Hematopoietic multipotent progenitor cell treated with erythropoietin and hydrocortisone succinate and interleukin-3 and kit ligand, for 6 days (in vitro differentiated cells): ENCODE results near the gene TSC22D4.

Experiments used
- DNase-seq: peaks from one replicate; pipeline ENCODE4 v3.0.0-alpha.2; 2015

TSC22D4 gene

DNA sequence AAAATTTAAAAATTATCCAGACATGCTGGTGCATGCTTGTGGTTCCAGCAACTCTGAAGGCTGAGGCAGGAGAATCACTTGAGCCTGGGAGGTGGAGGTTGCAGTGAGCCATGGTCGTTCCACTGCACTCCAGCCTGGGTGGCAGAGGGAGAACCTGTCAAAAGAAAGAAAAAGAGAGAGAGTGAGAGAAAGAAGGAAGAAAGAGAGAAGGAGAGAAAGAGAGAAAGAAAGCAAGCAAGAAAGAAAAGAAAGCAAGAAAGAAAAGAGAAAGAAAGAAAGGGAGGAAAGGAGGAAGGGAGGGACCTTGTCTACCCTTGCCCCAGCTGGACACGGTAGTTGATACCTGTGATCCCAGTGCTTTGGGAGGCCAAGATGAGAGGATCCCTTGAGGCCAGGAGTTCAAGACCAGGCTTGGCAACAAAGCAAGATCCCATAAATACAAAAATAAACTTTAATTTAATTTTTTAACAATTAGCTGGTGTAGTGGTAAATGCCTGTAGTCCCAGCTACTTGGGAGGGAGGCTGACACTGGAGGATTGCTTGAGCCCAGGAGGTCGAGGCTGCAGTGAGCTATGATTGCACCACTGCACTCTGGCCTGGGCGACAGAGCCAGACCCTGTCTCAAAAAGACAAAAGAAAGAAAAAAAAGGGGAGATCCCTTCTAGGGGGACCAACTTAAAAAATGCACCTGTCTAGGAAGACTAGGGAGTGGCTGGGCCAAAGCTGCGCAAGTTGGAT, 13.9 kb upstream of the TSC22D4 start:
- no peak for DNase-seq

DNA sequence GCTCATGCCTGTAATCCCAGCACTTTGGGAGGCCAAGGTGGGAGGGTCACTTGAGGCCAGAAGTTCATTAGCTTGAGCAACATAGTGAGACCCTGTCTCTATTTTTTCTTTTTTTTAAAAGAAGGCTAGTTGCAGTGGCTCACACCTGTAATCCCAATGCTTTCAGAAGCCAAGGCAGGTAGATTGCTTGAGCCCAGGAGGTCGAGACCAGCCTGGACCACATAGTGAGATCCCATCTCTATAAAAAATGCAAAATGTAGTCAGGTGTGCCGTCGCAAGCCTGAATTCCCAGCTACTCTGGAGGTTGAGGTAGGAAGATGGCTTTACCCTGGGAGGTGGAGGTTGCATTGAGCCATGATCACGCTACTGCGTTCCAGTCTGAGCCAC, 12.2 kb upstream of the TSC22D4 start:
- no peak for DNase-seq

DNA sequence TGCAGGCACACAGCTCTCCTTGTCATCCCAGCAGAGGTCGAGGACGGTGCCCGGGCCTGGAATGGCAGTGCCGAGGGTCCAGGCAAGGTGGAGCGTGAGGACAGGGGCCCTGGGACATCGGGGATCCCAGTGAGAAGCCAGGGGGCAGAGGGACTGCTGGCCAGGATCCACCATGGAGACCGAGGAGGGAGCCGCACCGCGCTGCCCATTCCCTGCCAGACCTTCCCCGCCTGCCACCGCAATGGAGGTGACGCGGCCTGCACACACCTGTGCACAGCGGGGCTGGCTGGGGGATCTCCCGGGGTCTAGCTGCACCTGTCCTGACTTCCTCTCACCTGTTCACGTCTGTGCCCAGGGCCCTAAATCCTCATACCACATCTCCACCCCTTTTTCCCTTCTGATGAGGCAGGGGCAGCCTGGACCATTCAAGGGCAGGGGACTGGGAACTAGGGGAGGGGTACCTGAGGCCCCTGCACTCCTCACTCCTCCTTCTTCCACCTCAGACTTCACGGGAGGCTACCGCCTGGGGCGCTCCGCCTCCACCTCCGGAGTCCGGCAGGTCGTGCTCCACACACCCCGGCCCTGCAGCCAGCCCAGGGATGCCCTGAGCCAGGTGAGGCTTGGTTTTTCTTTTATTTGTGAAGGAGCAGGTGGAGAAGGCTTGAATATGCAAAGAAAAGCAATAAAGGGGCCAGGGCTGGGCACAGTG, 11.6 kb upstream of the TSC22D4 start:
- no peak for DNase-seq

DNA sequence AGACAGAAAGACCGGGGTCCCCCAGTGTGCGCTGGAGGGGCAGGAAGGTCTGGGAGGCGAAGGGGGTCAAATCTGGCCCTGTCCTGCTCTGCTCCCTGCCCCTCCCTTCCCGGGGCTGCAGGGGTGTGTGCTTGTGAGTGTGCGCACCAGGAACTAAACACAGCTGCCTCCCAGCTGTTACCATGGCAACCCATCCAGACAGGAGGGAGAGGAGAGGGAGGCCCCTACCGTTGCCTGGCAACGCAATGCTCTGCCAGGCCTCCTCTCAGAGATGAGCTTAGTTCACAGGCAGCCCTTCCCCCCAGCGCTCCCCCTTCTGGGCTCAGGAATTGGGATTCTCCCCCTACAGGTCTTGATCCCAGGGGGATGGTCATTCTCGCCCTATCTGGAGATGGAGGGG, 10.8 kb upstream of the TSC22D4 start:
- peak; percentile 91 for DNase-seq

DNA sequence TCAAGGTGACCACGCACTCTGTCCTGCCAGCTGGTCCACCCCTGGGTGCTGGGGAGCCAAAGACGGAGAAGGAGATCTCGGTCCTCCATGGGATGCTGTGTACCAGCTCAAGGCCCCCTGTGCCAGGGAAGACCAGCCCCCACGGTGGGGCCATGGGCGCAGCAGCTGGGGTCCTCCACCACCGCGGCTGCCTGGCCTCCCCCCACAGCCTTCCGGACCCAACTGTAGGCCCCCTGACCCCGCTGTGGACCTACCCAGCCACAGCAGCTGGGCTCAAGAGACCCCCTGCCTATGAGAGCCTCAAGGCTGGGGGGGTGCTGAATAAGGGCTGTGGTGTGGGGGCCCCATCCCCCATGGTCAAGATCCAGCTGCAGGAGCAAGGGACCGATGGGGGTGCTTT, 10.1 kb upstream of the TSC22D4 start:
- DNase-seq, result no peak

DNA sequence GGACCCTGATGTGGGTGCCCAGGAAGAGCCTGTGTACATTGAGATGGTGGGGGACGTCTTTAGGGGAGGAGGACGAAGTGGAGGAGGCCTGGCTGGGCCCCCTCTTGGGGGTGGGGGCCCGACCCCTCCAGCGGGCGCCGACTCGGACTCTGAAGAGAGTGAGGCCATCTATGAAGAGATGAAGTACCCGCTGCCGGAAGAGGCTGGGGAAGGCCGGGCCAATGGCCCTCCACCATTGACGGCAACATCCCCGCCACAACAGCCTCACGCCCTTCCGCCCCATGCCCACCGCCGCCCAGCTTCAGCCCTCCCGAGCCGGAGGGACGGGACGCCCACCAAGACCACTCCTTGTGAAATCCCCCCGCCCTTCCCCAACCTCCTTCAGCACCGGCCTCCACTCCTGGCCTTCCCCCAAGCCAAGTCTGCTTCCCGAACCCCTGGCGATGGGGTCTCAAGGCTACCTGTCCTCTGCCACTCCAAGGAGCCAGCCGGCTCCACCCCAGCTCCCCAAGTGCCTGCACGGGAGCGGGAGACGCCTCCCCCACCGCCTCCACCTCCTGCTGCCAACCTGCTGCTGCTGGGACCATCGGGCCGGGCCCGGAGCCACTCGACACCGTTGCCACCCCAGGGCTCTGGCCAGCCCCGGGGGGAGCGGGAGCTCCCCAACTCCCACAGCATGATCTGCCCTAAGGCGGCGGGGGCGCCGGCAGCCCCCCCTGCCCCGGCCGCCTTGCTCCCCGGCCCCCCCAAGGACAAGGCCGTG, 9.5 kb upstream of the TSC22D4 start:
- DNase-seq, result no peak

DNA sequence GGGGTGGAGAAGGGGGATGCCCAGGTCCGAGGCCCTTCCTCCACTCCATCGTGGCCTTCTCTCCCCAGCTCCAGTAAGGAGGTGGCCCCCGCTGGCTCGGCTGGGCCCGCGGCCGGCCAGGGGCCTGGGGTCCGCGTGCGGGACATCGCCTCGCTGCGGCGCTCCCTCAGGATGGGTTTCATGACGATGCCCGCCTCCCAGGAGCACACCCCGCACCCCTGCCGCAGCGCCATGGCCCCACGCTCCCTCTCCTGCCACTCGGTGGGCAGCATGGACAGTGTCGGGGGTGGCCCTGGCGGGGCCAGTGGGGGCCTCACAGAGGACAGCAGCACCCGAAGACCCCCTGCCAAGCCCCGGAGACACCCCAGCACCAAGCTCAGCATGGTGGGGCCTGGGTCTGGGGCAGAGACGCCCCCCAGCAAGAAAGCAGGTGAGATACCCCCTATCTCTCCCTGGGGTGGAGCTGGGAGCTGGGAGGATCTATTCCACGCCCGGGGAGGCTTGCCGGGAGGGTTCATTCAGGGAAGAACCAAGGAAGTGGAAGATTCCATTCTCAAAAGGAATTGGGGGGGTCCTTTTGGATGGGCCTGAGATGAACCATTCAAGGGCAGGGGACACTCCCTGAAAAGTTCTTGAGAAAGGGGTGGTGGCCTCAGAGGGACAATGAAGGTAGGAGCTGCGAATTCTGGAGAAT, 7.9 kb upstream of the TSC22D4 start:
- no peak for DNase-seq

DNA sequence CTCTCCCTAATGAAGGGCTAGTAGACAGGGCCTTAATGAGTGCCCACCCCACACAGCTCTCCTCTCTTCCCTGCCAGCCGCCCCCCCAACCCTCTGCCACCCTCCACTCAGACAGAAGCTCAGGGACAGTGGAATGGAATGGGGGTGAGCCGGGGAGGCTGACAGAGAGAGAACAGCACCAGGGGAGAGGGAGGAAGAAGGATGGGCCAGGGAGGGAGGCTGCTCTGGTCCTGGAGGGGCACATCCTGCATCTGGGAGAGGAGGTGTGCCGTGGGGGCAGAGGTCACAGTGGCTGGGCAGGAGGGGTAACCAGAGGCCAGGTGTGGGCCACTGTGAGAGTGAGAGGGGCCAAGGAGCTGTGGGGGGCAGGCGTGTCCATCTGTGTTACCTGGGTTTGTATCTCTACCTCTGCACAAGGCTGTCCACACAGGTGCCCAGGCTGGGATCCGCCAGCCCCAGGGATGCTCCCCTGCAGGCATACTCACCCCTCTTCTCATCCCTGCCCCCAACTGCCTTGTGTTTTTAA, 7.2 kb upstream of the TSC22D4 start:
- DNase-seq, result no peak

DNA sequence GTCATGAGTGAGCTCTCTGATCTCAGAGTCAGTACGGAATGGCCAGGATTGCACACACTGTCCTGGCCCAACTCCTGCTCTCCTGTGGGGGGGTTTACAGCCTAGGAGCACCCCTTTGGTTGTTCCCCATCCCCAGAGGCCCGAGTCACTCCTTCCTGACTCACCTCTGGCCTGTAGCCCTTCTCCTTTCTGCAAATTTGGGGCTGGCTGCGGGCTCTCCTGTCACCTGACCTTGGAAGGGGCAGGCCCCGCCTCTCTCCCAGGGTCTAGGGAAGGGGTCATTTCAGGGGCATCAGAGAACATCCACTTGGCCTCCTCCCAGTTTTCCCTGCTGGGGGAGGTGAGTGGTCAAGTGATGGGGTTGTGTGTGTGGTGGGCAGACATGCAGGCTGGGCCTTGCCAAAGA, 6.5 kb upstream of the TSC22D4 start:
- DNase-seq, result no peak

DNA sequence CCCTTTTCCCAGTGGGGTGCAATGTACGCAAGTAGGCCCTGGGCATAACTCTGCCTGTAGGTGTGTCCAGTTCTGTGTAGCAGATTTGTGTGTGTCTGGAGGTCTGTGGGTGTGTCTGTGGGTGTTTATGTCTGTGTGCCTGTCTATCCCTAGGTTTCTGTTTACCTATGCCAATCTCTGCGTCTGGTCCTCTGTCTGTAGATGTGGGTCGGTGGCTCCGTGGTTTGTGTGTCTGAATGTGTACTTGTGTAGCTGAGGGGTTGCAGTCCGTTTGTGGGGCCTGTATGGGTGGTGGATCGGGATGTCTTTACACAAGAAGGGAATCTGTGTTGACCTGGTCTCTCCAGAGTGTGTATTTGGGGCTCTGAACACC, 5.6 kb upstream of the TSC22D4 start:
- no peak for DNase-seq

DNA sequence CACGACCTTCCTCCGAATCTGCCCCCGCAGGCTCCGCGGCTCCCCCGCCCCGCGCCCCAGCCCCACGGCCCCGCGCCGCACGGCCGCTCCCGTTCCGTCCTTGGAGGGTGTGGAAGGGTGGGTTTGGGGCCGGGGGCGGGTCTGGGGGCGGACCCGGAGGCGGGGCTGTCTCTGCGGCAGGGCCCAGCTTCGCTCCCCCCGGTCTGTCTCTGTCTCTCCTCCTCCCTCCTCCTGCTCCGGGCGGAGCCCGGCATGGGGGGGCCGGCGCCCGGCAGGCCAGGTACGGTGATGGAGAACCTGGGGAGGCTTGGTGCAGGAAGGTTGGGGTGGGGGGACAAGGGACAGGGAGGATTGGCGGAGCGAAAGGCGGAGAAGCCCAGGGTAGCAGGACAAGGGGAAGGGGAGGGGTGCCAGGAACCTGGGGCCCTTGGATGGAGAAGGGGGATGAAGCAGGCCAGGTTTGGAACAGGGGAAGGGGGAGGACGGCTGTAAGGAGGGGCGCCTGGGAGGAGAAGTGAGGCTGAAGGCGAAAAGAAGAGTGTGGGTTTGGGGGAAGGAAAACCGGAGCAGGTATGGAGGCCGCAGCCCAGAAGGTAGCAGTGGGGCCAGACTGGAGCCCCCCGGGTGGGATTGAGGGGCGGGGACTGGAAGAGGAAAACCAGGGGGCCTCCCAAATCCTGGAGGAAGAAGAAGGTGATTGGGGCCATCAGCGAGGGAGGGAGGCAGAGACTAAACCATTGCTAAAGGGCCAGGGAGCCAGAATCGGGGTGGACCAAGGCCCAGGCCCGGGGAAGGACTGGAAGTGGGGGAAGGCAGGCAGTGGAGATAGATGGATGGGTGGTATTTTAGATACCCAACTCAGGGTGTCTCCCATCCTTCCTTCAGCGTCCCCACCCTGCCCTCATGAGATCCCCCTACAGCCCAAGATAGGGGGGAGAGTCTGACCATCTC, 5.0 kb upstream of the TSC22D4 start, which contains the start of gene NYAP1:
TSS of gene NYAP1 (plus strand) at position 206 of the 951 bp plus-strand sequence. CDS start 1,385 bp downstream, outside the sequence.
- peak; percentile 79 for DNase-seq

DNA sequence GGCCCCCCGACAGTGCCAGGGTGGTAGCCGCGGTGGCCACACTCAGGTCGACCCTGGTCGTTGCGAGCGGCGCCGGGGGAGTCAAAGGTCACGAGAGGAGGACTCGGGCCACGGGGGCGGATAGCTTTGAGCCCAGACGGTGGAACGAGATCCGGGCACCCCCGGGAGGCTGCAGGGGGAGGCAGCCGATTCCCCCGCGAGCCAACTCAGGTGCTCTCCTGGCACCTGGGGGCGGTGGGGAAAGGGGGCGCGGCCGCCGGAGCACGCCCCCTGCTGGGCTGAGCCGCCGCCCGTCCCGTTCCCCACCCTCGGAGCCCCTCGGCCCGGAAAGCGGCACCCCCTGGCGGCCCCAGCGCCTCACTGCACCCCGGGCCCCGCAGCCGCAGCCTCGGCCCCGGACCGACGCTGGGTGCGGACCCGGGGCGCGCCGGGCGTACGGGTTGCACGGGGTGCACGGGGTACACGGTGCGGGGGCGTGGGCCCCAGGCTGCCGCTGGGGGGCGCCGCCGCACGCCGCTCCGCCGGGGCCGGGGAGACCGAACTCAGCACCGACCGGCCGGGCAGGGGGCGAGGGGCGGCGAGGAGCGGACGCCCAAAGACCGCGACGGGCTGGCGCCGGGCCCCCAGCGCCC, 4.2 kb upstream of the TSC22D4 start:
- peak; percentile 81 for DNase-seq

DNA sequence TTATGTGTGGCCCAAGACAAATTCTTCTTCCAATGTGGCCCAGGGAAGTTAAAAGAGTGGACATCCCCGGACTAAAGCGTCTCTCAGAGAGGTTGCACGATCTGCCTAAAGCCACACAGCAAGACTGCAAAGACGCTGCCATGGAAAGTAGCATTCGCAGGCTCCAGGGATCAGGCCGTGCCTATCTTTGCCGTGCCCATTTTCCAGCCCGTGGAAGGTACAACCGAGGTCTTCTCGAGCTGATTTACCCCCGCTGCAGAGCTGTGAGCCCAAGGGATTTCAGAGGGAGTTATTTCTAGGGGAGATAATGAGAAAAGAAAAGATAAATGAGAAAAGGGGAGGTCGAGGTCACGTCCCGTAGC, 3.7 kb upstream of the TSC22D4 start:
- DNase-seq, result no peak

DNA sequence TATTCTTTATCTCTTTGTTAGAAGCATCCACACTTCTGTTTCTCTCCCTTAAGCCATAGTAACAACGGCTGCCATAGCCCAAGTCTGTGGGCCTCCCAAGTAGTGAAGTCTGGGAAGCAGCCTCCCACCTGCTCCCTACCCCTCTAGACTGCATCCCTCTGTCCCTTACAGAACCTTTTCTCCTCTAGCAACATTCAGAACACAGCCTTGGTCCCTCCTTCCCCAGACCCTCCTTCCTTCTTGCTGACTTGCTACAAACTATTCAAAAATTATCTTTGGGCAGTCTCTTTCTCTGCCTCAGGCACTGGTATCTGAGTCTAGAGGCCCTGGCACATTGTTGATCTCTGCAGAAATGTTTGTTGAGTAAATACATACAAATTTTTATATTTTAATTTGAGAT, 2.5 kb upstream of the TSC22D4 start:
- no peak for DNase-seq

DNA sequence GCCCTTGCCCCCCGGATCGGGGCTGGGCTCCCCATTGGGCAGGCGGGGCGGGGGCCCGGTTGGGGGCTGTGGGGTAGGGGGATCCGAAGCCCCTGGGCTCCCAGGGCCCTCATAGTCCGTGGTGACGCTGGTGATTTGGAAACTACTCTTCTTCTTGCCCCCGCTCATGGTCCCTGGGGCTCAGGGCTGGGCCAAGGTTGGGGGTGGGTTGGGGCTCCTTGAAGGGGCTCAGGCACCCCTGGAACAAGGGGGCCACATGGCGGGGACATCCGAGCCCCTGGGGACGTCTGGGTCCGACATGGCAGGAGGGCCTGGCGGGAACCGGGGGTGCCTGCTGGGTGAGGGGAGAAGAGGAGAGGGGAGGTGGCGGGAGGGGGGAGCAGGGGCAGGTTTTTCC, 1.1 kb downstream of the TSC22D4 start:
- no peak for DNase-seq

DNA sequence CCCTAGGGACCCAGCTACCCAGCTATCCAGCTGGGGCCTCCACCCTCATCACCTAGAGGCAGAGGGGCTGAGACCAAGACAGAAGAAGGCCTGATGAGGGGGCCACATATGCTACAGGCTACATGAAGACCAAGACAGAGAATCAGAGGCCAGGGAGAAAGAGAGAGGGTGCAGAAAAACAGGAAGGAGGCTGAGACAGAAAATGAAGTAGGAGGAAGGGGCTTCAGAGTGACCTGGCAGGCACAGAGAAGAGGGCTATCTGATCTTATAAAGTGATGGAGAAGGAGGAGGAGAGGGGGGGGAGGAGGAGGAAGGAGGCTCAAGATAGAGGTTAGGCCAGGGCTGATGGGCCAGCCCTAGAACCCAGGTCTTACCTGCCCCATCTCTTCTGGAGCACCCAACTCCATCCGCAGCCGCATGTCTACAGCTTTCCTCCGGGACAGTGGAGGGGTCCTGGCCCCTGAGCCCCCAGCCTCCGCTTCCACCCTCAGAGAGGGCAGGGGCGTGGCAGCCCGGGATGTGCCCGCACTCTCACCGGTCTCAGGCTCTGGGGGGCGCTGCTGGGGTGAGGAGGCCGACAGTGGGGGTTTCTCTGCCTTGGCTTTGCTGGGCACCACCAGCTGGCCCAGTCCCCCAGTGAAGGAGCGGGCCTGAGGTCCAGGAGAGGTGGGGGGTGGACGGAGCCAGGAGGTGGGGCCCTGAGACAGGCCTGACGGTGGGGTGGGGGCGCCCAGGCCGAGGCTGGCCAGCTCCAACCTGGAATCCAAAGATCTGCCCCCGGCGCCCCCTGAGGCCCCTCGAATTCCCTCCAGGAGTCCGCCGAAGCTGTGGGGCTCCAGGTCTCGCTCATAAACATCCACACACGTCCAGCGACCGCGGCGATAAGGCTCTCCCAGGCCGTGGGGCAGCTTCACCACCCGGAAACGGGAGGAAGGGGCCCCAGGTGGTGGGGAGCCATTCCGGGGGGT, 1.8 kb downstream of the TSC22D4 start:
- DNase-seq, result peak; percentile 81

DNA sequence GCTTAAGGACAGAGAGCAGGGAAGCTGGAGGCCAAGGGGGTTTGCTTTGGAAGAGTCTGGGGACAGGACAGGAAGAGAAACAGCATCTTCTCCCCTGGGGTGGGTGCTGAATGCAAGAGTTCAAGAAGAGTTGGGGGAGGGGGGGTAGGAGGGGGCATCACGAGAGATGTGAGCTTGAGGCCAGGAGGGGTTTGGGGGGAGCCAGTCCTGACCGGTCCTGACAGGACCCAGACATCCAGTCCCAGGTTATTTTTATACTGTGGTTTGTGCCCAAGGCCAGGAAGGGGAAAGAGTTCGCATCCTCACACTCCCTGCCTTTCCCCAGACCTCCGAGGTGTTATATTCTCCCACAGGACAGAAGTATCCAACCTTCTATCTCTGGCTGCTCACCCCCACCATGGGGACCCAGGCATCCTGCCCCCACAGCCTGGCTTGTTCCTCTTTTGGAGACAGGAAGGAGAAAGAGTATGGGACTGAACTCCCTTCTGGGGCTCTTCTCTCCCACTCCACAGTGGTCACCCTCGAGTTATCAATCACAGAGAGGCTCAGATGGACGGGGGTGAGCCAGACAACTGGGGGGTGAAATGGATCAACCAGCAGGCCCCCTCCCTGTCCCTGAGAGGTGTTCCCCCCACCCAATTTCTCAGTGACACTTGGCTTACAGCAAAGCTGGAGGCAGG, 2.8 kb downstream of the TSC22D4 start:
- DNase-seq, result no peak

DNA sequence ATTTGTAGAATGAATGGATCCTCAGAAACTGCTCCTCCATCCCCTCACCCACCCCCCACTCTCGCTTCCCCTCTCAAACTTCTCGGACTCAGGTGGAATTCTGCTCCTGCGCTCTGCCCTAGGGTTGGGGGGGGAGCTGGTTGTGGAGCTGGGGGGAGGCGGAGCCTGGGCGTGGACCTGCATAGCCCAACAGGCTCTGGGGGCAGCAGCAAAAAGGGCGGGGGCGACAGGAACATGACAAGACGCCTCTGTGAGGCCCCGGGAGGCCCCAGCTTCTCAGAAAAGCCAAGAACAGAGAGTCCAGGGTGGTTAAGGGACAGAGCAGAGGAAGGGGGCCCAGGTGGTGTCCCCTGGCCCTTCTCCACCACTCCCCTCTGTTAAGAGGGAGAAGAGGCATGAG, 3.5 kb downstream of the TSC22D4 start:
- DNase-seq, result peak; percentile 86

DNA sequence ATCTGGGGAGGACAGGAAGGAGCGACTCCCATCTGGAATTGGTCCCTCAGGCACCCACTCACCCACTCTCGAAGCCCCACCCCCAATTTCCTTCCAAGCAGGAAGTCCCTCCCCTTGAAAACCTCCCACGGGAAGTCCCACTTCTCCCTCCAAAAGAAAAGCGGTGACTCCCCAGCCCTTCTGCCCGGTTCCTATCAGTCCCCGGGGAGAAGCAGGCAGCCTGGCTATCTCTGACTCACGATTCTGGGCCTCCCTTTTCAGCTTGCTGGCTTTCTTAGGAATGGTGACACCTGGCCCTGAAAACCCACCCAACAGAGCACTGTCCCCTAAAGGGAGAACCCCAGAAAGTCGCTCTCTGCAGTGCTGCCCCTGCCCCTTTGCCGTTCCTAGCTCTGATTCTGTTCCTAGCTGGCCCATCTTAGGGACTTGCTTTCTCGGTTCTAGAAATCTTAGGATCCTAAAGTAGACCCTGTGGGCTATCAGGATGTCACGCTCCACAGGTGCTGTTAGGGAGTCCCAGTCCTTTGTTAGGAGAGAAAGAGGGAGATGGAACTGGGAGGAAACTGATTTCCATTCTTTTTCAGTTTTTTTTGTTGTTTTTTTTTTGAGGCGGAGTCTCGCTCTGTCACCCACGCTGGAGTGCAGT, 6.0 kb downstream of the TSC22D4 start:
- peak; percentile 75 for DNase-seq
